GM19193 (cell line): ENCODE measurements around the gene LYZL4.

ENCODE experiments used
- POLR2A ChIP-seq: IDR thresholded peaks from 4 replicates; pipeline ENCODE4 v1.6.1; 2011; ENCODE audit not compliant: insufficient read depth, insufficient read length; ENCODE audit errors: extremely low read depth

Gene LYZL4

GRCh38 chr3:42367903-42368302 lies 42.5 kb downstream of the LYZL4 start:
- no peak for TF ChIP-seq POLR2A

DNA sequence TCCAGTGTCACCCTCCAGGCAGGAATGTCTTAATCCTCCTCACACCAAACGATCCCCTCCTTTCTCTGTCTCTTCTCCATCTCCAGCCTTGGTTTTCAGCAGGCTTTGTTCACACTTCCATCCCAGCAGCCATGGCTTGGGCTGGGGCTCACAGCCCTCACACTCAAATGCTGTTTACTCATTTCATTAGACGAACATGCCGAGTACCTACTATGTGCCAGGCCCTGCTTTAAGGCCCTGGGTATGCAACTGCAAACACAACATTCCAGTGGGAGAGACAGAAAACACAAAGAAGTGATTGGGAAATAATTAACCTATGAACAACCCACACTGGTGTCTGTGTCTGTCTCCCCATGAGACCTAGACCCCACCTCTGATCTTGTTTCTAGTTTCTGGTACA lies 43.9 kb downstream of the LYZL4 start:
- no peak for TF ChIP-seq POLR2A

DNA sequence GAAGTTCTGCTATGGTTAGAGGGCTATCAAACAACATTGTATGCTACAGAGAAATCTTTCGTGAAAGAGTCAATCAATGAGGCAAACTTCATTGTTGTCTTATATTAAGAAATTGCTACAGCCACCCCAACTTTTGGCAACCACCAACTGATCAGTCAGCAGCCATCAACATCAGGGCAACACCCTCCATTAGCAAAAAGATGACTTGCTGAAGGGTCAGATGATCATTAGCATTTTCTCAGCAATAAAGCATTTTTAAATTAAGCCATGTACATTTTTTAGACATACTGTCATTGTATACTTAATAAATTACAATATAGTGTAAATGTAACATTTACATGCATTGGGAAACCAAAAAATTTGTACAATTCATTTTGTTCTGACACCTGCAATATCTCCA lies 53.1 kb downstream of the LYZL4 start:
- TF ChIP-seq POLR2A = no peak

DNA sequence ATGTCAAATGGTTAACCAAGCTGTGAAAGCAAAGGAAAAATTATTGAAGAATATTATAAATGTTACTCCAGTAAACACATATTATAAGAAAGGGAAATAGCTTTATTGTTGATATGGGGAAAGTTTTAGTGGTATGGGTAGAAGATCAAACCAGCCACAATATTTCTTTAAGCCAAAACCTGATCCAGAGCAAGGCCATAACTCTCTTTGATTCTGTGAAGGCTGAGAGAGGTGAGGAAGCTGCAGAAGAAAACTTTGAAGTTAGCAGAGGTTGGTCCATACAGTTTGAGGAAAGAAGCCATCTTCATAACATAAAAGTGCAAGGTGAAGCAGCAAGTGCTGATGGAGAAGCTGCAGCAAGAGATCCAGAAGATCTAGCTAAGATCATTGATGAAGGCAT lies 54.8 kb downstream of the LYZL4 start:
- no peak for TF ChIP-seq POLR2A

GRCh38 chr3:42353631-42354030 lies 56.8 kb downstream of the LYZL4 start:
- TF ChIP-seq POLR2A = no peak

GRCh38 chr3:42351207-42351606 lies 59.2 kb downstream of the LYZL4 start:
- no peak for TF ChIP-seq POLR2A

DNA sequence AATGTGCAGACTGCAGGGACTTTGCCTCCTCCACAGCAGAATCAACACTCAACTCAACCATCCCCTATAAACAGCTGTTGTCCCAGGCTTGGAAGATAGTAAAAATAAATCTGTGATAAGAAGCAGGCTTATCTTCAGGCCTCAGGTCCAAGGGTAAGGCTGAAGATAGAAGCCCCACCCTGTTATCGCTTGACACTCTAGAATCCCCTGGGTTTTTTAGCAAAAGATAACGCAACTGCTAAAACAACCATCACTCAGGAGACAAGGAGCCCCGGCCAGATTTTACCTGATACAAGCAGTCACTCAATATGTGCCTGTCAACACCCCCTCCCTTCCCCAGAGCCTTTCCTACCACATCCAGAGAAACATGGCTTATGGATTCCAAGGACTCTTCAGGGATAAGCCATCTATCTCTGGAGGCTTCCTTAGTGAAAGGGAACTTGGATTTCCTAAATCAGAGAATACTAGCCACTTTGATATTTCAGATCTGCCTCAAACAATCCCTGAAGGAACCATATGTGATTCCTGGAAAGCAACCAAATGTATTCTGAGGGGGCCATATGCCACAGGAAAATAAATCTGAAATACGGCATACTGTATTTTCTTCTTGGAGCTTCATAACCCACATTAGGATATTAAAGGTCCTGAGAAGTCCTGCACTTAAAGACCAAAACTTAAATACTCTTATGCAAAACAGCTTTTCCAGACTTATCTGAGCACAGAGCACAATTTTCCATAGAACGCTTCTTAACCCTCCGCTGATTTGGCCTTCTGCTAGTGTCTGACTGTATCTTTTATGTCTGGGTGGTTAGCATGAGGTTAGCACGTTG lies 60.4 kb downstream of the LYZL4 start:
- TF ChIP-seq POLR2A = no peak

DNA sequence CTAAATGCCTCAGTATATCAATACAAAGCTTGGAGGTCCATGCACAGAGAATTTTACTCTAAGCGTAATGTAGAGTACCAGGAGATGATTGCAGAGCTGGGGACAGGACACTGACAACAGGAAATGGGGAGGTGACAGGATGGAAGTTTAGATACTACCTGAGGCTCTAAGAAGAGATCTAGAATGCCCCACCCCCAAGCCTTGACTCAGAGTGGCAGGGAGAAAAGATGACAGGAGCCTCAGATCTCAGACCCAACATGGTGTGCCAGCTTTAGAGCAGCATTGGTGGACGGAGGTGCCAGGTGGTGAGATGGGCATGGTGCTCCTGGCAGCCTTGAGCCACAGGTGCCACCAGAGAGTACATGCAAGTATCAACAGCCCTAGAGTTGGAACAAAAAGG lies 62.5 kb downstream of the LYZL4 start:
- no peak for TF ChIP-seq POLR2A
